ENCODE results near the gene PLA2G1B. TPM values are rescaled to one million over a fixed set of nuclear protein-coding genes. Genes with fewer than 3 reads are reported as not detected.

The PLA2G1B gene
- total RNA-seq, 1 donor from 2014 or later: not detected

DNA sequence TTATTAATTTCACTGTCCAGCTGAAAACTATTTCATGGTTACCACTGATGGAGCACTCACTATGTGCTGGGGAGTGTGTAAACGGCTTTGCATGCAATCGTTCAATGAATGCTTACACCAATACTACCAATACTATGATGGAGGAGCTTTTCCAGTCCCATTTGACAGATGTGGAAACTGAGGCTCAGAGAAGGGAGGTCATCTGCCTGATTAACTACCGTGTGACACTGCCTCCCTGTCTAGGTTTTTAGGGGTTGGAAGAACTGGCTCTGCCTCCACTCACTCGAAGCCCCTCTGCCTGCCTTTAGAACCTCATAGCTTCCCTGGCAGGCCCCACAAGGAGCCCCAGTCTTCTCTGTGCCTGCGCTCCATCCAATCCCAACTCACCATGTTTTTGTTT is 29.5 kb upstream of the PLA2G1B start:
- peak overlapping the region; percentile 52 for H3K4me3 Mint-ChIP-seq

DNA sequence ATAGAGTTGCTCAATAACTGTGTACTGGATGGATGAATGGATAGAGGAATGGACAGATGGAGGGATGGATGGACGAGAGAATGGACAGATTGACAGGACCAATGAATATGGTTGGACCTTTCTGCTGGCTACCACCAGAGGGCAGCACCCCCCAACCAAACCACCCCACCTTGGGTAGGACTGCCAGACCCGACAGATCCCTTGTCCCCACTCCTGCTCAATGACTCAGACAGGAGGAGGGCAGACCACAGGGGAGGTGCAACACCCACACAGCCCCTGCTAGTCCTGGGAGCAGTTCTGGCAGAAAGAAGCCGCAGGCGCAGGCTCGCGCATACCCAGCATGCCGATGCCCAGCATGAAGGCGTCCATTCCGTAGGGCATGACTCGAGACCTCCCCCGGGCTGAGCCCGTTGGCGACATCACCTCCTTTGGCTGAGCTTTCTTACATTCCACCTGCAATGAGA is 29.0 kb upstream of the PLA2G1B start:
- DNase-seq (ENCODE audit: low read depth, low spot score): peak; percentile 72
- Mint-ChIP-seq H3K4me1 (peaks cover 53% of the 10 kb centered on the region), H3K36me3 (ENCODE audit: low read depth) (peaks cover 39% of the 10 kb centered on the region), H3K4me3 (peak overlapping the region; percentile 52), H3K27ac (ENCODE audit: unreplicated experiment) (no peak overlapping the region), H3K9me3 (no peaks in the 10 kb centered on the region), H3K27me3 (ENCODE audit: low read depth) (peaks cover 6% of the 10 kb centered on the region)
- TF ChIP-seq, protein P1, sequence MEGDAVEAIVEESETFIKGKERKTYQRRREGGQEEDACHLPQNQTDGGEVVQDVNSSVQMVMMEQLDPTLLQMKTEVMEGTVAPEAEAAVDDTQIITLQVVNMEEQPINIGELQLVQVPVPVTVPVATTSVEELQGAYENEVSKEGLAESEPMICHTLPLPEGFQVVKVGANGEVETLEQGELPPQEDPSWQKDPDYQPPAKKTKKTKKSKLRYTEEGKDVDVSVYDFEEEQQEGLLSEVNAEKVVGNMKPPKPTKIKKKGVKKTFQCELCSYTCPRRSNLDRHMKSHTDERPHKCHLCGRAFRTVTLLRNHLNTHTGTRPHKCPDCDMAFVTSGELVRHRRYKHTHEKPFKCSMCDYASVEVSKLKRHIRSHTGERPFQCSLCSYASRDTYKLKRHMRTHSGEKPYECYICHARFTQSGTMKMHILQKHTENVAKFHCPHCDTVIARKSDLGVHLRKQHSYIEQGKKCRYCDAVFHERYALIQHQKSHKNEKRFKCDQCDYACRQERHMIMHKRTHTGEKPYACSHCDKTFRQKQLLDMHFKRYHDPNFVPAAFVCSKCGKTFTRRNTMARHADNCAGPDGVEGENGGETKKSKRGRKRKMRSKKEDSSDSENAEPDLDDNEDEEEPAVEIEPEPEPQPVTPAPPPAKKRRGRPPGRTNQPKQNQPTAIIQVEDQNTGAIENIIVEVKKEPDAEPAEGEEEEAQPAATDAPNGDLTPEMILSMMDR (conservative IDR thresholded peaks at IDR 0.05): peak; percentile 85

More for the DNA sequence above, 29.5 kb upstream of the PLA2G1B start:
- peaks cover 58% of the 10 kb centered on the region for H3K4me1 Mint-ChIP-seq
- TF ChIP-seq, protein P1 (conservative IDR thresholded peaks at IDR 0.05): no peak
- H3K9me3 Mint-ChIP-seq: no peaks in the 10 kb centered on the region
- DNase-seq (ENCODE audit: low read depth, low spot score): no peak
- no peak overlapping the region for H3K27ac Mint-ChIP-seq (ENCODE audit: unreplicated experiment)
- peaks cover 37% of the 10 kb centered on the region for H3K36me3 Mint-ChIP-seq (ENCODE audit: low read depth)
- peaks cover 8% of the 10 kb centered on the region for H3K27me3 Mint-ChIP-seq (ENCODE audit: low read depth)

DNA sequence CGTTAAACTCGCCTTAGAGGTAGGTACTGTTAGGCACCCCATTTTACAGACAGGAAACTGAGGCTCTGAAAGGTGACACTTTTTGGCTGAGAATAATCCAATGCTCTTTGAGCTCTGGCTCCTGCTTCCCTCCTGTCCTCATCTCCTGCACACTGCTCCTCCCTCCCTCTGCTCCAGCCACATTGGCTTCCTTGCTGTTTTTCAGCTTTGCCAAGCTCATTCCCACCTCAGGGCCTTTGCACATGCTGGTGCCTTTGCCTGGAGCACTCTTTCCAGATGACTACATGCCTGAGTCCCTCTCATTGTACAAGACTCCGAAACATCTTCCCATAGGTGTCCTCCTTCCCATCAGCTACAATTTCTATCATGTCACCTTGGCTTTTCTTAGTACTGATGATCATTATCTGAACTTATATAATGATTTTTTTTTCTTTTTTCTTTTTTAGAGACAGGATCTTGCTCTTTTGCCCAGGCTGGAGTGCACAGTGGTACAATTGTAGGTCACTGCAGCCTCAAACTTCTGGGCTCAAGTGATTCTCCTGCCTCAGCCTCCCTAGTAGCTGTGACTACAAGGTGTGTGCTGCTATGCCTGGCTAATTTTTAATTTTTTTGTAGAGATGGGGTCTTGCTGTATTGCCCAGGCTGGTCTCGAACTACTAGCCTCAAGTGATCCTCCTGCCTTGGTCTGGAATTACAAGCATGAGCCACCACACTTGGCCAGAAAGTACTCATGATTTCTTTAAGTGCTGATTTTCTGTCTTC is 26.2 kb upstream of the PLA2G1B start:
- Mint-ChIP-seq H3K4me1 (peaks cover 27% of the 10 kb centered on the region), H3K36me3 (ENCODE audit: low read depth) (peaks cover 28% of the 10 kb centered on the region), H3K4me3 (peak overlapping the region; percentile 27), H3K27me3 (ENCODE audit: low read depth) (peaks cover 3% of the 10 kb centered on the region), H3K27ac (ENCODE audit: unreplicated experiment) (no peak overlapping the region), H3K9me3 (no peaks in the 10 kb centered on the region)
- DNase-seq (ENCODE audit: low read depth, low spot score): no peak
- TF ChIP-seq, protein P1 (conservative IDR thresholded peaks at IDR 0.05): no peak

DNA sequence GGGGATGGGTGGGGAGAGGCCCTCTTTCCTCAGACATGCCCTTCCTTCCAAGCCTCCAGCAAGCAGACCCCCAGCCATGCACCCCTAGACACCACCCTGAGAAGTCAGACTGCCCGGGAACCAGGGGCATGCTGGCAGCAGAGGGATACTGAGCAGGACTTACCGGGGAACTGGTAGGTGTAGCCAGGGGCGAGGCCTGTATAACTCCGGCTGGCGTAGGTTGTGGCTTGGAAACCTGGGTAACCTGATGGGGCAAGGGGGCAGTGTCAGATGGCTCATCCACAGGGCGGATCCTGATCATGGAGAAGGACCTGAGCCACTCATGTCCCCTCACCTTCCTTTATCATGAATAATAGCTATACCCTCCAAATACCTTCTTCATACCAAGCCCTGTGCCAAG is 25.6 kb upstream of the PLA2G1B start:
- no peak overlapping the region for H3K27ac Mint-ChIP-seq (ENCODE audit: unreplicated experiment)
- peaks cover 21% of the 10 kb centered on the region for H3K4me1 Mint-ChIP-seq
- peaks cover 27% of the 10 kb centered on the region for H3K36me3 Mint-ChIP-seq (ENCODE audit: low read depth)
- H3K9me3 Mint-ChIP-seq: no peaks in the 10 kb centered on the region
- H3K27me3 Mint-ChIP-seq (ENCODE audit: low read depth): peaks cover 3% of the 10 kb centered on the region
- DNase-seq (ENCODE audit: low read depth, low spot score): no peak
- TF ChIP-seq, protein P1 (conservative IDR thresholded peaks at IDR 0.05): no peak
- H3K4me3 Mint-ChIP-seq: peak overlapping the region; percentile 27

DNA sequence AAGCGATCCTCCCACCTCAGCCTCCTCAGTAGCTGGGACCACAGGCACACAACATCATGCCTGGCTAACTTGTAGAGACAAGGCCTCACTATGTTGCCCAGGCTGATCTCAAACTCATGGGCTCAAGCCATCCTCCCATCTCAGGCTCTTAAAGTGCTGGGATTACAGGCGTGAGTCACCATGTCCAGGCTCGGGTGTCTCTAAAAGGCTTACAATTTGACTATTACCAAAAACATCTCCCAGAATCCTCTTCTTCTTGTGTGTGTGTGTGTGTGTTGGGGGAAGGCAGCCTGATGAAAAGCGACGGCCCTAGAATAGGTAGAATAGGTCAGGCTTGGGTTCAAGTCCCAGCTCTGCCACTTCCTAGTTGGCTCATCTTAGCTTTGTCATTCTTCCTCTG is 24.5 kb upstream of the PLA2G1B start:
- H3K4me1 Mint-ChIP-seq: peaks cover 10% of the 10 kb centered on the region
- H3K4me3 Mint-ChIP-seq: no peak overlapping the region
- peaks cover 20% of the 10 kb centered on the region for H3K36me3 Mint-ChIP-seq (ENCODE audit: low read depth)
- H3K27ac Mint-ChIP-seq (ENCODE audit: unreplicated experiment): no peak overlapping the region
- TF ChIP-seq, protein P1 (conservative IDR thresholded peaks at IDR 0.05): no peak
- no peaks in the 10 kb centered on the region for H3K9me3 Mint-ChIP-seq
- peaks cover 3% of the 10 kb centered on the region for H3K27me3 Mint-ChIP-seq (ENCODE audit: low read depth)
- DNase-seq (ENCODE audit: low read depth, low spot score): no peak
